GM12878 (cell line): ENCODE results near the gene PPP1R3F. TPM values are rescaled to one million over a fixed set of nuclear protein-coding genes. Genes with fewer than 3 reads are reported as not detected.

Source experiments
- ATF7 ChIP-seq: fragments of 450-650 bp; IDR thresholded peaks from 2 replicates; pipeline ENCODE4 v1.6.1; 2016; ENCODE audit warnings: low read depth, mild to moderate bottlenecking
- BACH1 ChIP-seq: fragments of 450-650 bp; IDR thresholded peaks from 2 replicates; pipeline ENCODE4 v1.6.1; 2017; ENCODE audit warnings: mild to moderate bottlenecking, borderline replicate concordance
- FOS ChIP-seq: IDR thresholded peaks from 3 replicates; pipeline ENCODE4 v1.6.1; 2011; ENCODE audit warnings: borderline replicate concordance; ENCODE audit not compliant: insufficient read length; ENCODE audit errors: extremely low read depth
- GATAD2B ChIP-seq: fragments of 450-650 bp; conservative IDR thresholded peaks from 2 replicates; pipeline ENCODE4 v1.6.1; 2017; ENCODE audit warnings: low read depth, mild to moderate bottlenecking, moderate library complexity
- JUND ChIP-seq: IDR thresholded peaks from 2 replicates; pipeline ENCODE4 v1.6.1; 2012; ENCODE audit warnings: low read depth, mild to moderate bottlenecking, low read length, improper control_type of control experiment, moderate library complexity
- MTA2 ChIP-seq: fragments of 450-650 bp; IDR thresholded peaks from 2 replicates; pipeline ENCODE4 v1.6.1; 2016; ENCODE audit warnings: low read depth, mild to moderate bottlenecking, moderate library complexity
- NFIC ChIP-seq: IDR thresholded peaks from 2 replicates; pipeline ENCODE4 v1.6.1; 2012; ENCODE audit warnings: low read depth, mild to moderate bottlenecking, inconsistent platforms, low read length, moderate library complexity
- PAX5 ChIP-seq: IDR thresholded peaks from 2 replicates; pipeline ENCODE4 v1.6.1; 2011; ENCODE audit warnings: low read depth, low read length, borderline replicate concordance
- POLR2AphosphoS2 ChIP-seq: IDR thresholded peaks from 2 replicates; pipeline ENCODE4 v1.6.1; 2011; ENCODE audit warnings: low read depth, mild to moderate bottlenecking, low read length, improper control_type of control experiment, moderate library complexity
- POLR2AphosphoS5 ChIP-seq: IDR thresholded peaks from 2 replicates; pipeline ENCODE4 v1.6.1; 2011; ENCODE audit warnings: mild to moderate bottlenecking, low read length, inconsistent platforms
- RELA ChIP-seq: fragments of 450-650 bp; IDR thresholded peaks from 2 replicates; pipeline ENCODE4 v1.8.0; 2014; ENCODE audit warnings: borderline replicate concordance; ENCODE audit not compliant: partially characterized antibody
- SMAD1 ChIP-seq: fragments of 450-650 bp; IDR thresholded peaks from 2 replicates; pipeline ENCODE4 v1.6.1; 2018; ENCODE audit warnings: mild to moderate bottlenecking, low read depth; ENCODE audit not compliant: partially characterized antibody
- SMARCA5 ChIP-seq: fragments of 450-650 bp; IDR thresholded peaks from 2 replicates; pipeline ENCODE4 v1.6.1; 2017; ENCODE audit warnings: mild to moderate bottlenecking
- SP1 ChIP-seq: IDR thresholded peaks from one replicate; pipeline ENCODE4 v1.6.1; 2011; ENCODE audit warnings: low read depth, low read length
- SRF ChIP-seq, 2 experiments: IDR thresholded peaks; 2 replicates each; pipeline ENCODE4 v1.6.1; 2011; ENCODE audit warnings: low read depth in 2 of 2, low read length in 2 of 2, mild to moderate bottlenecking in 1 of 2, moderate library complexity in 1 of 2
- SUPT20H ChIP-seq: IDR thresholded peaks from 2 replicates; pipeline ENCODE4 v1.6.1; 2011; ENCODE audit warnings: low read depth, mild to moderate bottlenecking, low read length, moderate library complexity, borderline replicate concordance; ENCODE audit not compliant: control insufficient read depth
- TCF12 ChIP-seq: IDR thresholded peaks from 2 replicates; pipeline ENCODE4 v1.6.1; 2011; ENCODE audit warnings: low read depth, mild to moderate bottlenecking, low read length
- TCF7 ChIP-seq: IDR thresholded peaks from 2 replicates; pipeline ENCODE4 v1.6.1; 2014; ENCODE audit warnings: antibody characterized with exemption, borderline replicate concordance
- YY1 ChIP-seq: IDR thresholded peaks from 2 replicates; pipeline ENCODE4 v1.6.1; 2011; ENCODE audit warnings: low read depth, mild to moderate bottlenecking, low read length
- ZNF274 ChIP-seq: IDR thresholded peaks from one replicate; pipeline ENCODE4 v1.8.0; 2011; ENCODE audit not compliant: insufficient read length, insufficient read depth
- polyA plus RNA-seq, 11 experiments: library from polyadenylated mRNA; depleted of rRNA in 4 of 11; unstranded in 6 of 11; stranded (reverse) in 5 of 11; fragments of >200 nt; fragmentation: Nextera tagmentation in 4 of 11; fragmentation: Illumina TruSeq in 1 of 11; extraction: Ambion mirVana in 4 of 11; extraction: Trizol in 1 of 11; gene quantifications; 1 replicate in 1 of 11; 2 replicates in 10 of 11; pipeline versions ENCODE4 v1.2.1 to v1.2.3, GENCODE V29; 2011 to 2016; ENCODE audit warnings: inconsistent platforms in 2 of 11, missing spikeins in 2 of 11, low read depth in 1 of 11
- total RNA-seq, 4 experiments: library from RNA; depleted of rRNA in 3 of 4; stranded (reverse); fragments of >200 nt in 3 of 4; fragmentation: Illumina TruSeq in 1 of 4; extraction: Trizol in 1 of 4; gene quantifications; 2 replicates each; pipeline versions ENCODE4 v1.2.1 to v1.2.3, GENCODE V29; 2013 to 2021
- TF ChIP-seq, protein P1 (sequence below): fragments of 150-350 bp; IDR thresholded peaks from 2 replicates; pipeline ENCODE4 v1.6.1; 2014; ENCODE audit warnings: mild to moderate bottlenecking, low read depth, low read length
- TF ChIP-seq, protein P2 (sequence below): IDR thresholded peaks from 2 replicates; pipeline ENCODE4 v1.6.1; 2012; ENCODE audit warnings: low read depth, low read length, improper control_type of control experiment
- TF ChIP-seq, protein P3 (sequence below): fragments of 450-650 bp; conservative IDR thresholded peaks from 2 replicates; pipeline ENCODE4 v1.6.1; 2017; ENCODE audit warnings: mild to moderate bottlenecking, moderate library complexity
- TF ChIP-seq, protein P4 (sequence below): fragments of 150-350 bp; IDR thresholded peaks from 2 replicates; pipeline ENCODE4 v1.6.1; 2016; ENCODE audit warnings: low read depth, low read length

PPP1R3F gene
- total and polyA plus RNA-seq, 10 of the 15 experiments (the other 5 are each of a cell fraction or from before 2014, with no cell fraction given), result 0.18 to 4.4 (median 1.00) TPM

DNA sequence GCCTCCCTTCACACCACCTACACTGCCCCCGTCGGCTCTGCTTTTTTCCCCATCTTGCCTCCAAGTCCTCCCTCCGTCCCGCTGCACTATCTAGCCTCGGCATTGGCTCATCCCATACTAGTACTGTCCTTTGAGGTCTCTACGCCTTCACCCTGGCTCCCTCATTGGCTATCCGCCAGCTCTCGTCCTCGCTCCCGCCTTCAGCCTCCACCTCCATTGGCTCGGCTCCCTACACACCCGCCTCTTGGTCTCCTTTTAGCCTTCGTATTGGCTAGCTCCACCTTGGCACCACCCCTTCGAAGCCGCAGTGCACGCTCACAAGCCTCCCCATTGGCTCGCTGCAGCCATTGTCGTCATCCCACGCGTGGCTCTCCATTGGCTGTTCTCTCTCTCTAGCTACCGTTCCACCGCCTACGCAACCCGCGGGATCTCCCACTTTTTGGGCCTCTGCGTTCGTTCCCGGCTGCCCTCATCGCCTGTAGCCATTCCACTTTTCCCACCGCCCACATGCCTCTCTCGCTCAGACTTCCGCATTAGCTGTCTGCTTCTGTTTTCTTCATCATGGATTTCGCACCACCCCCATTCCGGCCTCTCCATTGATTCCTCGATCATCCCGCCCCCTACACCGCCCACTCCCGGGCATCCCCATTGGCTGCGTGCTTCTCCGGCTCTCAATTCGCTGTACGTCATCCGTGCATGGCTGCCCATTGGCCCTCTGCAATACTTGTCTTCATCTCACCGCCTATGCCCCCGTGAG lies 405 bp upstream of the PPP1R3F start (continued):
- TF ChIP-seq SP1, result peak; percentile 96
- no peak for TF ChIP-seq RELA
- no peak for TF ChIP-seq MTA2
- TF ChIP-seq SMAD1, result no peak
- peak; percentile 92 for TF ChIP-seq ATF7
- TF ChIP-seq FOS, result peak; percentile 76
- TF ChIP-seq, protein P1, sequence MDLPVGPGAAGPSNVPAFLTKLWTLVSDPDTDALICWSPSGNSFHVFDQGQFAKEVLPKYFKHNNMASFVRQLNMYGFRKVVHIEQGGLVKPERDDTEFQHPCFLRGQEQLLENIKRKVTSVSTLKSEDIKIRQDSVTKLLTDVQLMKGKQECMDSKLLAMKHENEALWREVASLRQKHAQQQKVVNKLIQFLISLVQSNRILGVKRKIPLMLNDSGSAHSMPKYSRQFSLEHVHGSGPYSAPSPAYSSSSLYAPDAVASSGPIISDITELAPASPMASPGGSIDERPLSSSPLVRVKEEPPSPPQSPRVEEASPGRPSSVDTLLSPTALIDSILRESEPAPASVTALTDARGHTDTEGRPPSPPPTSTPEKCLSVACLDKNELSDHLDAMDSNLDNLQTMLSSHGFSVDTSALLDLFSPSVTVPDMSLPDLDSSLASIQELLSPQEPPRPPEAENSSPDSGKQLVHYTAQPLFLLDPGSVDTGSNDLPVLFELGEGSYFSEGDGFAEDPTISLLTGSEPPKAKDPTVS, result no peak
- TF ChIP-seq SRF (IDR thresholded peaks at IDR 0.05; ENCODE audit: low read depth in 2 of 2, low read length in 2 of 2), result no peak
- TF ChIP-seq SMARCA5, result no peak
- TF ChIP-seq POLR2AphosphoS2, result peak; percentile 58; the same call in 1 of the 2 replicates
- peak; percentile 78 for TF ChIP-seq POLR2AphosphoS5
- TF ChIP-seq YY1, result no peak
- 0 out of 2 replicates have a peak, but pooled peaks have one; percentile 36 for TF ChIP-seq JUND
- TF ChIP-seq NFIC, result no peak
- no peak for TF ChIP-seq BACH1
- no peak for TF ChIP-seq TCF7
- TF ChIP-seq, protein P2, sequence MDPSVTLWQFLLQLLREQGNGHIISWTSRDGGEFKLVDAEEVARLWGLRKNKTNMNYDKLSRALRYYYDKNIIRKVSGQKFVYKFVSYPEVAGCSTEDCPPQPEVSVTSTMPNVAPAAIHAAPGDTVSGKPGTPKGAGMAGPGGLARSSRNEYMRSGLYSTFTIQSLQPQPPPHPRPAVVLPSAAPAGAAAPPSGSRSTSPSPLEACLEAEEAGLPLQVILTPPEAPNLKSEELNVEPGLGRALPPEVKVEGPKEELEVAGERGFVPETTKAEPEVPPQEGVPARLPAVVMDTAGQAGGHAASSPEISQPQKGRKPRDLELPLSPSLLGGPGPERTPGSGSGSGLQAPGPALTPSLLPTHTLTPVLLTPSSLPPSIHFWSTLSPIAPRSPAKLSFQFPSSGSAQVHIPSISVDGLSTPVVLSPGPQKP, result no peak
- no peak for TF ChIP-seq PAX5
- TF ChIP-seq, protein P3, sequence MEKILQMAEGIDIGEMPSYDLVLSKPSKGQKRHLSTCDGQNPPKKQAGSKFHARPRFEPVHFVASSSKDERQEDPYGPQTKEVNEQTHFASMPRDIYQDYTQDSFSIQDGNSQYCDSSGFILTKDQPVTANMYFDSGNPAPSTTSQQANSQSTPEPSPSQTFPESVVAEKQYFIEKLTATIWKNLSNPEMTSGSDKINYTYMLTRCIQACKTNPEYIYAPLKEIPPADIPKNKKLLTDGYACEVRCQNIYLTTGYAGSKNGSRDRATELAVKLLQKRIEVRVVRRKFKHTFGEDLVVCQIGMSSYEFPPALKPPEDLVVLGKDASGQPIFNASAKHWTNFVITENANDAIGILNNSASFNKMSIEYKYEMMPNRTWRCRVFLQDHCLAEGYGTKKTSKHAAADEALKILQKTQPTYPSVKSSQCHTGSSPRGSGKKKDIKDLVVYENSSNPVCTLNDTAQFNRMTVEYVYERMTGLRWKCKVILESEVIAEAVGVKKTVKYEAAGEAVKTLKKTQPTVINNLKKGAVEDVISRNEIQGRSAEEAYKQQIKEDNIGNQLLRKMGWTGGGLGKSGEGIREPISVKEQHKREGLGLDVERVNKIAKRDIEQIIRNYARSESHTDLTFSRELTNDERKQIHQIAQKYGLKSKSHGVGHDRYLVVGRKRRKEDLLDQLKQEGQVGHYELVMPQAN, result no peak
- no peak for TF ChIP-seq GATAD2B
- no peak for TF ChIP-seq TCF12
- no peak for TF ChIP-seq SUPT20H
- no peak for TF ChIP-seq ZNF274
- TF ChIP-seq, protein P4, sequence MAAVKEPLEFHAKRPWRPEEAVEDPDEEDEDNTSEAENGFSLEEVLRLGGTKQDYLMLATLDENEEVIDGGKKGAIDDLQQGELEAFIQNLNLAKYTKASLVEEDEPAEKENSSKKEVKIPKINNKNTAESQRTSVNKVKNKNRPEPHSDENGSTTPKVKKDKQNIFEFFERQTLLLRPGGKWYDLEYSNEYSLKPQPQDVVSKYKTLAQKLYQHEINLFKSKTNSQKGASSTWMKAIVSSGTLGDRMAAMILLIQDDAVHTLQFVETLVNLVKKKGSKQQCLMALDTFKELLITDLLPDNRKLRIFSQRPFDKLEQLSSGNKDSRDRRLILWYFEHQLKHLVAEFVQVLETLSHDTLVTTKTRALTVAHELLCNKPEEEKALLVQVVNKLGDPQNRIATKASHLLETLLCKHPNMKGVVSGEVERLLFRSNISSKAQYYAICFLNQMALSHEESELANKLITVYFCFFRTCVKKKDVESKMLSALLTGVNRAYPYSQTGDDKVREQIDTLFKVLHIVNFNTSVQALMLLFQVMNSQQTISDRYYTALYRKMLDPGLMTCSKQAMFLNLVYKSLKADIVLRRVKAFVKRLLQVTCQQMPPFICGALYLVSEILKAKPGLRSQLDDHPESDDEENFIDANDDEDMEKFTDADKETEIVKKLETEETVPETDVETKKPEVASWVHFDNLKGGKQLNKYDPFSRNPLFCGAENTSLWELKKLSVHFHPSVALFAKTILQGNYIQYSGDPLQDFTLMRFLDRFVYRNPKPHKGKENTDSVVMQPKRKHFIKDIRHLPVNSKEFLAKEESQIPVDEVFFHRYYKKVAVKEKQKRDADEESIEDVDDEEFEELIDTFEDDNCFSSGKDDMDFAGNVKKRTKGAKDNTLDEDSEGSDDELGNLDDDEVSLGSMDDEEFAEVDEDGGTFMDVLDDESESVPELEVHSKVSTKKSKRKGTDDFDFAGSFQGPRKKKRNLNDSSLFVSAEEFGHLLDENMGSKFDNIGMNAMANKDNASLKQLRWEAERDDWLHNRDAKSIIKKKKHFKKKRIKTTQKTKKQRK, result peak; percentile 90
